Measurements from ENCODE around the gene PDE4D.

GRCh38 chr5:59117320-59117719 is 776.2 kb downstream of the PDE4D start:
- TF ChIP-seq POLR2A (IDR thresholded peaks at IDR 0.05; ENCODE audit: low read depth, low read length): no peak
- no peak for TF ChIP-seq CEBPB (IDR thresholded peaks at IDR 0.05; ENCODE audit: low read depth, low read length)
- TF ChIP-seq CTCF (conservative IDR thresholded peaks at IDR 0.05; ENCODE audit: low read depth, low read length): no peak
- no peak for TF ChIP-seq USF2 (IDR thresholded peaks at IDR 0.05; ENCODE audit: low read depth, low read length)
- no peak for TF ChIP-seq RFX5 (IDR thresholded peaks at IDR 0.05; ENCODE audit: low read depth, low read length)
- TF ChIP-seq FOS (IDR thresholded peaks at IDR 0.05; ENCODE audit: low read depth, low read length): no peak
- TF ChIP-seq NFE2L2 (IDR thresholded peaks at IDR 0.05; ENCODE audit: low read depth, low read length): no peak
- TF ChIP-seq RAD21 (IDR thresholded peaks at IDR 0.05; ENCODE audit: low read length): no peak
- TF ChIP-seq MAFK (IDR thresholded peaks at IDR 0.05; ENCODE audit: low read depth, low read length): no peak

All from IMR-90 (cell line).